NCI-H2196 (cell line): ENCODE measurements around the gene VSTM4.

Source experiments
- DNase-seq: peaks from one replicate; lab custom pipeline; 2025; ENCODE audit not compliant: unreplicated experiment; lab: John Stamatoyannopoulos, UW

VSTM4 gene

GRCh38 chr10:49049660-49050059 is 65.7 kb downstream of the VSTM4 start:
- DNase-seq: no peak

GRCh38 chr10:49047128-49047639 is 68.1 kb downstream of the VSTM4 start:
- DNase-seq: no peak

- no peak for DNase-seq
Measured at GRCh38 chr10:49044293-49045193, 70.8 kb downstream of the VSTM4 start.

GRCh38 chr10:49040601-49041000 is 74.7 kb downstream of the VSTM4 start:
- no peak for DNase-seq

- DNase-seq: no peak
Measured at GRCh38 chr10:49039409-49039808, 75.9 kb downstream of the VSTM4 start.

GRCh38 chr10:49038711-49039110 is 76.6 kb downstream of the VSTM4 start:
- DNase-seq: no peak

- no peak for DNase-seq
Measured at GRCh38 chr10:49037187-49037586, 78.1 kb downstream of the VSTM4 start.

GRCh38 chr10:49036638-49037037 is 78.7 kb downstream of the VSTM4 start:
- no peak for DNase-seq

- no peak for DNase-seq
Measured at GRCh38 chr10:49035920-49036319, 79.4 kb downstream of the VSTM4 start.

- DNase-seq: no peak
Measured at GRCh38 chr10:49034925-49035324, 80.4 kb downstream of the VSTM4 start.

GRCh38 chr10:49033939-49034338 is 81.4 kb downstream of the VSTM4 start:
- DNase-seq: no peak

- no peak for DNase-seq
Measured at GRCh38 chr10:49029666-49030065, 85.7 kb downstream of the VSTM4 start.

- DNase-seq: no peak
Measured at GRCh38 chr10:49028639-49029038, 86.7 kb downstream of the VSTM4 start.

- DNase-seq: no peak
Measured at GRCh38 chr10:49025347-49025983, 89.9 kb downstream of the VSTM4 start.

GRCh38 chr10:49024484-49024883 is 90.8 kb downstream of the VSTM4 start:
- DNase-seq: no peak

GRCh38 chr10:49023752-49024151 is 91.6 kb downstream of the VSTM4 start:
- no peak for DNase-seq

- DNase-seq: no peak
Measured at GRCh38 chr10:49023071-49023470, 92.3 kb downstream of the VSTM4 start.

- no peak for DNase-seq
Measured at GRCh38 chr10:49021685-49022084, 93.6 kb downstream of the VSTM4 start.

- DNase-seq: no peak
Measured at GRCh38 chr10:49015700-49016099, 99.6 kb downstream of the VSTM4 start.

- DNase-seq: no peak
Measured at GRCh38 chr10:49012603-49013002, 102.7 kb downstream of the VSTM4 start.

- no peak for DNase-seq
Measured at GRCh38 chr10:49011756-49012155, 103.6 kb downstream of the VSTM4 start.

- no peak for DNase-seq
Measured at GRCh38 chr10:49010865-49011264, 104.5 kb downstream of the VSTM4 start.
